Omental fat pad (tissue), 4 donors: ENCODE data around the gene FNBP1L. TPM values are rescaled to one million over a fixed set of nuclear protein-coding genes. Genes with fewer than 3 reads are reported as not detected.
A peak's percentile ranks its signal among the peaks of the same experiment; 100 is the strongest.

Experiments used
- ATAC-seq: fragments of 150-250 bp; one replicate; pipeline ENCODE4 v1.9.1; 2016; ENCODE audit warnings: mild to moderate bottlenecking, moderate library complexity; ENCODE audit not compliant: low FRiP score
- DNase-seq: peaks from one replicate; pipeline ENCODE4 v3.0.0-alpha.2; 2019; ENCODE audit warnings: low spot score
- CTCF ChIP-seq, 3 donors: fragments of 450-650 bp; IDR thresholded peaks; one replicate each; pipeline ENCODE4 v1.5.1; 2016 to 2017; ENCODE audit warnings: antibody characterized with exemption in 3 of 3, mild to moderate bottlenecking in 3 of 3, moderate library complexity in 2 of 3
- total RNA-seq, 4 donors: library from RNA; depleted of rRNA; stranded (reverse); fragments of >200 nt; gene quantifications; one replicate each; pipeline ENCODE4 v1.1.0, GENCODE V29; 2016

The FNBP1L gene
- total RNA-seq, 4 donors from 2014 or later, result 16.7 to 47.1 (median 27.7) TPM

GRCh38 chr1:93565496-93566206 lies 117.7 kb downstream of the FNBP1L start:
- TF ChIP-seq CTCF (IDR thresholded peaks at IDR 0.05), result no peak
- ATAC-seq, result peak; percentile 63
- DNase-seq, result no peak

- ATAC-seq (peak; percentile 21), DNase-seq (no peak)
- no peak for TF ChIP-seq CTCF (IDR thresholded peaks at IDR 0.05)
Observed at GRCh38 chr1:93566227-93566626, 118.3 kb downstream of the FNBP1L start.

- TF ChIP-seq CTCF (IDR thresholded peaks at IDR 0.05), result no peak
- ATAC-seq, result peak; percentile 90
- DNase-seq, result no peak
Observed at GRCh38 chr1:93567255-93567918, 119.5 kb downstream of the FNBP1L start.

GRCh38 chr1:93569489-93569888 lies 121.6 kb downstream of the FNBP1L start:
- TF ChIP-seq CTCF (IDR thresholded peaks at IDR 0.05), result no peak
- DNase-seq, result no peak
- ATAC-seq, result no peak

- no peak for TF ChIP-seq CTCF (IDR thresholded peaks at IDR 0.05)
- ATAC-seq, result no peak
- DNase-seq, result no peak
Observed at GRCh38 chr1:93571623-93572310, 123.8 kb downstream of the FNBP1L start.

- ATAC-seq (no peak), DNase-seq (no peak)
- no peak for TF ChIP-seq CTCF (IDR thresholded peaks at IDR 0.05)
Observed at GRCh38 chr1:93573940-93574469, 126.1 kb downstream of the FNBP1L start.
